ENCODE measurements around the gene B4GAT1.

GRCh38 chr11:66302656-66303055 is 44.8 kb downstream of the B4GAT1 start:
- TF ChIP-seq CTCF (IDR thresholded peaks at IDR 0.05) (no peak), ZFX (IDR thresholded peaks at IDR 0.05; ENCODE audit: borderline replicate concordance) (no peak)
